ENCODE results near the gene IRGM. TPM values are rescaled to one million over a fixed set of nuclear protein-coding genes. Genes with fewer than 3 reads are reported as not detected.
"Not testable (repeated sequence)": the region's sequence is repeated elsewhere in the genome, so short reads cannot be mapped to it uniquely, and the experiment has no call there.

IRGM gene
- total RNA-seq = not detected in 2 replicates

- H3K4me3 ChIP-seq (ENCODE audit: low read depth, low read length); DNase-seq (ENCODE audit: low read depth): not testable (repeated sequence)
Measured at GRCh38 chr5:150846308-150846653, at the start of gene IRGM. Gene IRGM, plus strand, starts transcription at chr5:150846521. Its CDS starts 1,603 bp downstream, at chr5:150848124.

- no peak for TF ChIP-seq CTCF (conservative IDR thresholded peaks at IDR 0.05; ENCODE audit: low read depth, low read length)
- no peak for DNase-seq (ENCODE audit: low read depth)
- no peak overlapping the region for H3K4me3 ChIP-seq (ENCODE audit: low read depth, low read length)
Measured at GRCh38 chr5:150797384-150797783, 48.9 kb upstream of the IRGM start.

GRCh38 chr5:150801117-150801927, 45.0 kb upstream of the IRGM start:
- peak overlapping the region; percentile 47 for H3K4me3 ChIP-seq (ENCODE audit: low read depth, low read length)
- peak; percentile 61 for DNase-seq (ENCODE audit: low read depth)
- peak; percentile 59 for TF ChIP-seq CTCF (conservative IDR thresholded peaks at IDR 0.05; ENCODE audit: low read depth, low read length)

- TF ChIP-seq CTCF (conservative IDR thresholded peaks at IDR 0.05; ENCODE audit: low read depth, low read length) = no peak
- DNase-seq (ENCODE audit: low read depth) = no peak
- H3K4me3 ChIP-seq (ENCODE audit: low read depth, low read length) = no peak overlapping the region
Measured at GRCh38 chr5:150804388-150804787, 41.9 kb upstream of the IRGM start.

- TF ChIP-seq CTCF (conservative IDR thresholded peaks at IDR 0.05; ENCODE audit: low read depth, low read length) = no peak
- no peak overlapping the region for H3K4me3 ChIP-seq (ENCODE audit: low read depth, low read length)
- no peak for DNase-seq (ENCODE audit: low read depth)
Measured at GRCh38 chr5:150809363-150809762, 37.0 kb upstream of the IRGM start.

GRCh38 chr5:150815010-150815409, 31.3 kb upstream of the IRGM start:
- no peak for DNase-seq (ENCODE audit: low read depth)
- TF ChIP-seq CTCF (conservative IDR thresholded peaks at IDR 0.05; ENCODE audit: low read depth, low read length) = no peak
- no peak overlapping the region for H3K4me3 ChIP-seq (ENCODE audit: low read depth, low read length)

GRCh38 chr5:150816946-150817345, 29.4 kb upstream of the IRGM start:
- no peak for DNase-seq (ENCODE audit: low read depth)
- no peak overlapping the region for H3K4me3 ChIP-seq (ENCODE audit: low read depth, low read length)
- no peak for TF ChIP-seq CTCF (conservative IDR thresholded peaks at IDR 0.05; ENCODE audit: low read depth, low read length)

Measured in epithelial cell of proximal tubule (primary cell).